Muscle of leg (tissue), 11 donors: ENCODE data around the gene NCKAP5. TPM values are rescaled to one million over a fixed set of nuclear protein-coding genes. Genes with fewer than 3 reads are reported as not detected.

Experiments used
- DNase-seq: peaks from one replicate; pipeline ENCODE4 v3.0.0; 2013
- H3K27ac ChIP-seq: one replicate; pipeline ENCODE4 v1.5.1; 2013; ENCODE audit warnings: mild to moderate bottlenecking, low read length, control low read depth
- H3K27me3 ChIP-seq: one replicate; pipeline ENCODE4 v1.6.1; 2013; ENCODE audit warnings: low read length; ENCODE audit not compliant: control insufficient read depth, insufficient read depth
- H3K36me3 ChIP-seq: one replicate; pipeline ENCODE4 v1.6.1; 2013; ENCODE audit warnings: low read length; ENCODE audit not compliant: control insufficient read depth, insufficient read depth
- H3K4me1 ChIP-seq: one replicate; pipeline ENCODE4 v1.6.1; 2013; ENCODE audit warnings: low read length; ENCODE audit not compliant: control insufficient read depth, insufficient read depth
- H3K4me3 ChIP-seq: one replicate; pipeline ENCODE4 v1.5.1; 2013; ENCODE audit warnings: low read length, control low read depth
- H3K9me3 ChIP-seq: replicated peaks from 2 replicates; pipeline ENCODE4 v1.6.1; 2013; ENCODE audit warnings: low read depth, low read length; ENCODE audit not compliant: control insufficient read depth
- WGBS: methylation state at CpG from one replicate; pipeline ENCODE4 v1.1.5; 2013; ENCODE audit warnings: missing lambda C conversion rate; ENCODE audit not compliant: insufficient coverage; 5-methylcytosine and 5-hydroxymethylcytosine counted together
- polyA plus RNA-seq, 8 donors: library from polyadenylated mRNA; unstranded; fragments of 120-200 nt; gene quantifications; one replicate each; pipeline versions ENCODE4 v1.2.1 to v1.2.3, GENCODE V29; 2013; ENCODE audit warnings: inconsistent platforms in 1 of 8, low replicate concordance in 1 of 8; ENCODE audit not compliant: insufficient read length in 8 of 8, insufficient read depth in 1 of 8
- total RNA-seq: library from RNA; stranded (reverse); fragments of 120-200 nt; gene quantifications from one replicate; pipeline ENCODE4 v1.2.4, GENCODE V29; 2013

Gene NCKAP5
- total and polyA plus RNA-seq, 9 donors, result 3.7 to 8.9 (median 5.0) TPM

DNA sequence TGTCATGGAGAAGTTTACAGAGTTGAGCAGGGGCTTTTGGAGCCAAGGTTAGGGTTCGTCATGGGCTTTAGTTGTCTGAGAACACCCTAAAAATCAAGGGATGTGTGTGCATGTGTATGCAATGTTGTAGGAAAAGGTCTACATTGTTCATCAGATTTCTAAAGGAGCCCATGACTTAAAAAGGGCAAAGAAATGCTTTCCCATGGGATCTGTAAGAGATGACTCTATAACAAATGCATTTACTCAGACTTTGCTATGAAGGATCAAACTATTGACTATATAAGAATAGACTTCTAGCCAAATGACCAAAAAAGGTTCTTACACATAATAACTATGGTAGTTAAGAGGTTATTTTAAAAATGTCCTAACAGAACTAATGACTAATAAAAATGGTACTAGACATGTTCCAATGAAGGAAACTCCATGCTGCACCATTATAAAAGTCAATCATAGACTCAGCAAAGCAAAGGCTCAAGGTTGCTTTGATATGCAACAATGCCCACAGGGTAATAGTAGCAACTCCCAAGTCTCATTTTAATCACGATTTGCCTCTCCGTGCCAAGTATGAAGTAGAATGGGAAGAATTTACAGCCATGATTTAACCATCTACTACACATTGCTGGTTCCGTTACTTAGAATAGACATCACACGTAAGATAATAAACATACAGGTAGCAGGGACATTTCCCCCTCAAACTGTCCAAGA is 158.5 kb downstream of the NCKAP5 start:
- Histone ChIP-seq H3K27me3 (no peaks in the 10 kb centered on the region), H3K4me1 (peaks cover 1% of the 10 kb centered on the region), H3K4me3 (no peak overlapping the region), H3K36me3 (no peaks in the 10 kb centered on the region), H3K9me3 (no peaks in the 10 kb centered on the region), H3K27ac (no peak overlapping the region)
- WGBS, result 90% methylated on average over 3 of the region's 5 CpGs
- DNase-seq, result no peak

DNA sequence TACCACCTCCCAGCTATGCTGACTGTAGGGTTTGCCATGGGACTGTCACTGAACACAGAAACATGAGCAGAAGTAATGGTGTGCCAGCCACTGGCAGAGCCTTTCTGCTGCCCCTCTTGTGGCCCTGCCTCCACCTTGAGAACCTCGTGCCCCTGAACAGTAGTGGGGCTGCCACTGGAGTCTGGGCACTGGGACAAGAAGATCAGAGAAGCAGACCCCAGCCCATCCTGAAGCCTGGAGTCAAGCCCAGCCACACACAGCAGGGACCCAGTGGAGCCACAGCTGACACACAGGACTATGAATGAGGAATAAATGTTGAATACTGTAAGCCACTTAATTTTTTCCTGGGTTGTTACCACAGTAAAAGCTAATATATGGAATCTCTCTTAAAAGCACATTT is 159.6 kb downstream of the NCKAP5 start:
- H3K27ac ChIP-seq, result no peak overlapping the region
- no peaks in the 10 kb centered on the region for H3K36me3 ChIP-seq
- H3K9me3 ChIP-seq, result no peaks in the 10 kb centered on the region
- WGBS, result 18% methylated on average over 1 of the region's 1 CpG
- no peak overlapping the region for H3K4me3 ChIP-seq
- no peak for DNase-seq
- H3K27me3 ChIP-seq, result no peaks in the 10 kb centered on the region
- no peaks in the 10 kb centered on the region for H3K4me1 ChIP-seq

DNA sequence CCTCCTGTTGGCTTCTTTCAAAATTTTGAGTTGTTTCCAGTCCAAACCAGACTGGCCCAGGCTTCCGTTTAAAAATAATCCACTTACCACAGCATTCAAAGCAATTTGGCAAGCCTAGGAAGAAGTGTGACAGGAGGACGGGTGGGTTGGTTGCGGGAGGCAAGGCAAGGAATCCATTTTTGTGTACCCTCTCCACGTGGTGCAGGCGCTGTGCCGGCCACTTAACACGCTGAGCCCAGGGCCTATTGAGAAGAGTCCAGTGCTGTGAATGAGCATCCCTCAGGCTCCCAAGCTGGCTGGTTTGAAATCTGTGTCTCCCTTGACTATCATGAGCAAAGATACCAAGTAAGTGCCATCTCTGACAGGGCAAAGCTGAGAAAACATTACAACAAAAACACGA is 160.9 kb downstream of the NCKAP5 start:
- H3K27me3 ChIP-seq, result no peaks in the 10 kb centered on the region
- H3K4me1 ChIP-seq, result no peaks in the 10 kb centered on the region
- H3K27ac ChIP-seq, result no peak overlapping the region
- no peaks in the 10 kb centered on the region for H3K9me3 ChIP-seq
- no peak overlapping the region for H3K4me3 ChIP-seq
- no peak for DNase-seq
- H3K36me3 ChIP-seq, result no peaks in the 10 kb centered on the region
- WGBS, result 92% methylated on average over 4 of the region's 8 CpGs

- Histone ChIP-seq H3K27me3 (no peaks in the 10 kb centered on the region), H3K27ac (no peak overlapping the region), H3K4me3 (no peak overlapping the region), H3K36me3 (no peaks in the 10 kb centered on the region), H3K9me3 (no peaks in the 10 kb centered on the region), H3K4me1 (no peaks in the 10 kb centered on the region)
- 100% methylated on average over 2 of the region's 4 CpGs for WGBS
- DNase-seq, result no peak
These were observed 163.0 kb downstream of the NCKAP5 start for GRCh38 chr2:133405252-133405651.

DNA sequence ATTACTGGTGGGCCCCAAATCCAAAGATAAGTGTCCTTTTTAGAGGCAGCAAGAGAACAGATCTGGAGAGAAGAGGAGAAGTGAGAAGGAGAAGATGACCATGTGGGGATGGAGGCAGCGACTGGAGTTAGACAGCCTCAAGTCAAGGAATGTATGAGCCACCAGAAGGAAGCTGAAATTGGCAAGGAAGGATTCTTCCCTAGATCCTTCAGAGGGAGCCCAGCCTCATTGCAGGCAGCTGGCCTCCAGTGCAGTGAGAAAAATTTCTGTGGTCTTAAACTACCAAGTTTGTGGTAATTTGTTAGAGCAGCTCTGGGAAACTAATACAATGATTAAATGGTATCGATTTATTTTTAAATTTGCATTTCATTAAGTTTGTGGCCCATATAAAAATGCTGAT is 167.9 kb downstream of the NCKAP5 start:
- Histone ChIP-seq H3K9me3 (no peaks in the 10 kb centered on the region), H3K4me3 (no peak overlapping the region), H3K27me3 (no peaks in the 10 kb centered on the region), H3K4me1 (no peaks in the 10 kb centered on the region), H3K27ac (no peak overlapping the region), H3K36me3 (no peaks in the 10 kb centered on the region)
- no peak for DNase-seq
- WGBS, result 100% methylated on average over 1 of the region's 2 CpGs

DNA sequence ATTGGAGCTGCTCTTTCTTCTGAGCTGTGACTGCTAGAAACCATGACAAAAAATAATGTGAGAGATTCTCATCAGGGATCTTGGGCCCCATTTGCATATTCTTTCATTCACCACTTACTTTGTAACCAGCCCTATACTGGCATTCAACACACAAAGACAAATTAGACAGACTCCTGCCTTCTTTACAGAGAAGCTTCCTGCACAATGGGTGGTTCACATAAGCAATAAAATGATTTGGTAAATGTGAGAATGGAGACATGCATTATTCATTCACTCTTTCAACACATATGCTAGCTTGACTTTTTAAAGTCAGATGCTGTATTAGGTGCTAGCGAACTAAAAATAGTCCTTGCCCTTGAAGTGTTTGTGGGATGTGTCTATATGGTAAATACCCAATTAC is 174.4 kb downstream of the NCKAP5 start:
- Histone ChIP-seq H3K27me3 (no peaks in the 10 kb centered on the region), H3K36me3 (no peaks in the 10 kb centered on the region), H3K27ac (no peak overlapping the region), H3K9me3 (no peaks in the 10 kb centered on the region), H3K4me3 (no peak overlapping the region), H3K4me1 (no peaks in the 10 kb centered on the region)
- DNase-seq, result no peak
- no CpG with 5 or more reads among the region's 1 CpG for whole genome bisulfite sequencing

- Histone ChIP-seq H3K27me3 (no peaks in the 10 kb centered on the region), H3K4me1 (no peaks in the 10 kb centered on the region), H3K36me3 (no peaks in the 10 kb centered on the region), H3K27ac (no peak overlapping the region), H3K4me3 (no peak overlapping the region), H3K9me3 (no peaks in the 10 kb centered on the region)
- DNase-seq, result no peak
- 72% methylated on average over 4 of the region's 4 CpGs for WGBS
These were observed 178.1 kb downstream of the NCKAP5 start for GRCh38 chr2:133390156-133390555.

- no peaks in the 10 kb centered on the region for H3K36me3 ChIP-seq
- H3K4me3 ChIP-seq, result no peak overlapping the region
- no peak for DNase-seq
- WGBS, result 94% methylated on average over 2 of the region's 5 CpGs
- H3K4me1 ChIP-seq, result no peaks in the 10 kb centered on the region
- no peaks in the 10 kb centered on the region for H3K27me3 ChIP-seq
- H3K27ac ChIP-seq, result no peak overlapping the region
- H3K9me3 ChIP-seq, result no peaks in the 10 kb centered on the region
These were observed 178.7 kb downstream of the NCKAP5 start for GRCh38 chr2:133389569-133389968.

DNA sequence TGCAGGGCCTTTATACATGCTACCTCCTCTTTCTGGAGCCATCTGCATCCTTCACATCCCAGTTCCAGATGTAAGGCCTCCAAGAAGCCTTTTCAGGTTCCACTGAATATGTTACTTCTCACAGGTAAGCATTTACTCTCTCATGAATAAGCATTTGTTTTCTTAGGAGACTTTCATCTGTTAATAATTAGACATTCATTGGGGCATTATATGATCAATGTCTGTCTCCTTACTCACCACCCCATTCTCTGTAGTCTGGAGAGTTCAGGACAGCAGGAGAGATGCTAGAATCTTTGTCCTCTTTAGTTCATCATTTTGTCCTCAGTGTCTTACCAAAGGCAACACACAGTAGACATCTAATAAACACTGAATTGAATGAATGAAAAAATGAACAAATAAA is 185.7 kb downstream of the NCKAP5 start:
- no peak for DNase-seq
- Histone ChIP-seq H3K36me3 (no peaks in the 10 kb centered on the region), H3K27me3 (no peaks in the 10 kb centered on the region), H3K27ac (no peak overlapping the region), H3K4me1 (no peaks in the 10 kb centered on the region), H3K9me3 (no peaks in the 10 kb centered on the region), H3K4me3 (no peak overlapping the region)

DNA sequence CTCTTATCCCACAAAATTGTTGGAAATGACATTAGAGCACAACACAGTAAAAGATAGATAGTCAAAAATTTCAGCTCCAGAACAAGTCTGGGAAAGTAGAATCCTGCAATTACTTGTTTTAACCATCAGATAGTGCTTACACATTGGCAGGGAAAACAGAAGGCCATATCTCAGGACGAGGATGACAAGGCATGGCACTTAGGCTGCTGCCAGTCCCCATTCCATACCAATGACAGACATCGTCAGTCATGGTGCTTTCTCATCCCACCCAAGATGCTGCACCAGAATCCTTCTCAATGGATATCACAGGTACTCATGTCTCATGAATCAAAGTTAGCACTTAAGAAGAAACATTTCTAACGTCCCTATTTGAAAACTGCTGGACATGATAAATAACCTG is 187.3 kb downstream of the NCKAP5 start:
- H3K9me3 ChIP-seq, result no peaks in the 10 kb centered on the region
- H3K4me1 ChIP-seq, result peaks cover 4% of the 10 kb centered on the region
- no peak for DNase-seq
- 60% methylated on average over 1 of the region's 3 CpGs for WGBS
- H3K4me3 ChIP-seq, result no peak overlapping the region
- no peak overlapping the region for H3K27ac ChIP-seq
- no peaks in the 10 kb centered on the region for H3K27me3 ChIP-seq
- H3K36me3 ChIP-seq, result no peaks in the 10 kb centered on the region
